Raji (cell line): ENCODE results near the gene LHX5.

Source experiments
- POLR2A ChIP-seq: IDR thresholded peaks from 2 replicates; pipeline ENCODE4 v1.6.1; 2011; ENCODE audit warnings: low read depth, low read length, control low read depth; ENCODE audit not compliant: insufficient read depth

Gene LHX5

DNA sequence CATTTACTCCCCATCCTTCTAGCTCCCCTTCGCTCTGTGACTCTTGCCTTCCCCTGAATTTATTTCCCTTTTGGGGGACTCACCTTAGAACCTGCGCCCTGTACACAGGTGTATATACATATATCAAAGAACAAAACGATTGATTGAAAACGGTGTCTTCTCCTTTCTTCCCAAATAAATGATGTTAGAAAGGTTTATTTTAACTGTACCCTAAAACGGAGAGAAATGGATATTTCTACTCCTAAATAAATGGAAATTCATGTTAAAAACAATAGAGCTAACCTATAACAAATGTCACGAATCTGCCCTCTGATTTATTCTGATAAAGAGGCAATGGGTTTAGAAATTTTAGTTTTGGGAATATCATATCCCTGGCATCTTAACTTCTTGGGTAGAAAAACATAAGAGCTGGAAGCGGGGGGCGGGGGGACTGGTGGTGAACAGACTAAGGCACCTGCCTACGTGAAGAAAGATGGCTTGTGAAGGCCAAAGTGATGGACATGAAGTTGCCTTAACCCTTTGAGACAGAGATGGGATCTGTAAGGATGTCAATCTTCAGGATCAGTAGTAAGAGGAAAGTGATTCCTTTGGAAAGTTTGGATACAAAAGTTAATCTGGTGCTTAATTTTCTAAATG lies 8.8 kb upstream of the LHX5 start:
- no peak for TF ChIP-seq POLR2A

DNA sequence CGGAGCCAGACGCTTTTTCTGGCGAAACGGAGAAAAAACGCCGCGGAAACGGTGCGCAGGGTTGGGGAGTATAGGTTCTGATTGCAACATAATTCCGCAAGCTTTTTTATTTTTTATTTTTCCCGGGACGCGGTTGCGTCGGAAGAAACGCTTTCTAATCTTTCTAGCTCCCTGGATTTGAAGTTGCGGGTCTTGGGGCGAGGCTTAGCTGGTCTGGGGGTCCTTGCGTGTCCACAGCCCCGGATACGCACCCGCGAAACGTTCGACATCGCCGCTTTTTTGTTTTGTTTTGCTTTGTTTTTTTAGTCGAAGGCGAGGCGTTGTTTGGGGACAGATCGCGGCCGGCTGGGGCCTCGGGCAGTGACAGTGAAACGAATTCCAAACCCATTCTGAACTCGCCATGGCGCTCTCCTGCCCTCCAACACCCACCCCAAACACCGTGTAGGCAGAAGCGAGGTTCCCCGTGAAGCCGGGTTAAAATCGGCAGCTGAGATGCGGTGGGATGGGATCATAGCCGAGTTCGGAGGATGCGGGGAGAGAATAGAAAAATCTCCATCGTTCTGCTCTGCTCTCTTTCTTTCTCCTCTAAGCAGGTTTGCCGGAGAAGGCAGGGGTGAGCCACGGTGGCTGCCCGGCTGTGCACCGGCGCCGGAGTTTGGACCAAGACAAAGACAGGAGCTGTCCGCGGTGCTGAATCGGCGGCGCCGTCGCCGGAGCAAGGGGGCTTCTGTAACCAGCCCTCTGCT lies 8.1 kb upstream of the LHX5 start:
- no peak for TF ChIP-seq POLR2A

DNA sequence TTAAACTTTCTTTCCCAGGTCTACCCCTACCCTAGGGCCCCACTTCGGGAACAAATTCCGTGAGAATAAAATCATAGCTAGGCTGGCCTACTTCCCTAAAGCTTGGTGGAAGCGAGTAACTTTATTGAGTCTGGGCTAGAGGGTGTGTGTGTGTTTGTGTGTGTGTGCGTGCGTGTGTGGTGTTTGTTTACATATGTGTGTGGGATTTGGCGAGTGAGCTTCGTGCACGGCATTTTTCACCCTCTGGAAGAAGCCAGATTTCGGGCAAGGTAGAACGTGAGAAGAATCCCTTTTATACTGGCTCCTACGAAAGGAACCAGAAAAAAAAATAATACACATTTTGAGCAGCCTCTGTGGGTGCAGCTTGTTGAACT lies 7.5 kb upstream of the LHX5 start:
- TF ChIP-seq POLR2A = no peak

GRCh38 chr12:113478351-113479011 lies 6.8 kb upstream of the LHX5 start:
- TF ChIP-seq POLR2A = no peak

- TF ChIP-seq POLR2A = no peak
Observed at GRCh38 chr12:113477842-113478215, 6.2 kb upstream of the LHX5 start.

DNA sequence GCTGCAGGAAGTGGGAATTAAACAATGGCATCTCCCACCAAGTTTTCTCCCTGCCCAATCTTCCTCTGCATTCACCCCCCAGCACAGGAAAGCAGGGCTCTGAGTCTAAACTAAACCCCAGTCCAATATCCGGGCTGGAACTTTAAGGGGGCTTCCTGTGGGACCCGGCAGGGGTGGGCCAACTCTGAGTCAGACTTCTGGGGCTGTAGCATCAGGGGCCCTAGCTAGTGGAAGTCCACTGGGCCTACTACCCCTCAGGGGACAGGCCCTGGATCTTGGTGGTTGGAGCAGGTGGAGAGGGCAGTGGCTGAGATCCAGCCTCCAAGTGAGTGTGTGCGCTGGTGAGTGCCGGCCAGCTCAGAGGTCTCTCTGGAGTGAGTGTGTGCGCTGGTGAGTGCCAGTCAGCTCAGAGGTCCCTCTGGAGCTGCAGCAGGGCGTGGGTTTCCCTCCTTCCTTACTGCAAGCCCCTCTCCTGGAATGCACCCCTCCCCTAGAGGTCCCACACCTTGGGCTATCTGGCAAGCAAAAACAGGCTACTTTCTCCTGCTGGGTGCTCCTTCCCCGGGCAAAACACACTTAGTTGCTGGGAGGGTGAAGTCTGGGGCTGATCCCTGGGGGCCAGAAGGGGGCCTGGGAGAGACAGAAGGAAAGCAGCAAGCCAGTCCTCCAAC lies 5.6 kb upstream of the LHX5 start:
- no peak for TF ChIP-seq POLR2A

GRCh38 chr12:113476176-113476986 lies 4.7 kb upstream of the LHX5 start:
- no peak for TF ChIP-seq POLR2A

GRCh38 chr12:113475451-113476175 lies 3.9 kb upstream of the LHX5 start:
- no peak for TF ChIP-seq POLR2A

GRCh38 chr12:113474635-113475436 lies 3.2 kb upstream of the LHX5 start:
- TF ChIP-seq POLR2A = no peak

- no peak for TF ChIP-seq POLR2A
Observed at GRCh38 chr12:113473942-113474341, 2.3 kb upstream of the LHX5 start.

DNA sequence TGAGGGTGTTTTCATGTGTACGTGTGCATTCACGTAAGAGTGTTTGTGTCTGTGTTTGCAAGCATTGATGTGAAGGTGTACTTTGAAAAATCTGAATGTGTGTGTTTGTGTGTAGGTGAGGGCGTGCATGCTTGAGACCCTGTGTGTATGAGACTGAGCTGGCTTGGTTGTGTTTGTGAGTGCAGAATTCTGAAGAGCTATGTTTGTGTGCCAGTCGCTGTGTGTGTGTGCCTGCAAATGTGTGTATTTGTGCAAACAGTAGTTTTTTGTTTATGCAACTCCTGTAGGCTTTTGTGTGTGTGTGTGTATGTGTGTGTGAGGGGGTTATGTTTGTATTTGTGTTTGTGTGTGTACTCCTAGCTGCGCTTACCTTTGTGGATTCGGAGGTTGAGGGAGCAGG lies 1.7 kb upstream of the LHX5 start:
- no peak for TF ChIP-seq POLR2A

GRCh38 chr12:113472191-113473121 lies 785 bp upstream of the LHX5 start:
- TF ChIP-seq POLR2A = no peak
